WTC11 (cell line): ENCODE results near the gene KRT85.

Experiments
- CTCF ChIP-seq: fragments of 200-600 bp; IDR thresholded peaks from 2 replicates; pipeline ENCODE4 v1.8.0; 2022; ENCODE audit warnings: antibody characterized with exemption
- JUN ChIP-seq: sonication (generic); formaldehyde crosslinking; IDR thresholded peaks from 2 replicates; pipeline ENCODE4 v1.8.0; 2023; ENCODE audit warnings: mild to moderate bottlenecking, missing genetic modification reagents
- MXD4 ChIP-seq: fragments of 250-450 bp; sonication (Bioruptor Pico); IDR thresholded peaks from 2 replicates; pipeline ENCODE4 v1.8.0; 2021; ENCODE audit warnings: mild to moderate bottlenecking, moderate library complexity, borderline replicate concordance
- ZNF423 ChIP-seq: fragments of 250-450 bp; sonication (Bioruptor Pico); IDR thresholded peaks from 2 replicates; pipeline ENCODE4 v2.1.2; 2022; ENCODE audit warnings: mild to moderate bottlenecking, moderate library complexity
- ZNF532 ChIP-seq: fragments of 250-450 bp; sonication (Bioruptor Pico); IDR thresholded peaks from 2 replicates; pipeline ENCODE4 v1.9.0; 2021; ENCODE audit warnings: mild to moderate bottlenecking, borderline replicate concordance

GRCh38 chr12:52369809-52370208 is 2.5 kb upstream of the KRT85 start:
- TF ChIP-seq MXD4 (CRISPR knock-in tag) (no peak), ZNF423 (CRISPR knock-in tag) (no peak), CTCF (no peak), ZNF532 (CRISPR knock-in tag) (no peak), JUN (no peak)
